OCI-LY7 (cell line): ENCODE results near the gene SLC12A8. TPM values are rescaled to one million over a fixed set of nuclear protein-coding genes. Genes with fewer than 3 reads are reported as not detected.

Experiments
- BruUV-seq: library from RNA; stranded (reverse); fragments of 400-500 nt; replicated peaks from 2 replicates; lab custom pipeline; 2021; lab: Mats Ljungman, UMichigan
- CTCF ChIA-PET: fragments of 300-600 bp; sonication (Branson Sonifier 250); formaldehyde crosslinking; loops from one replicate; lab custom pipeline; 2022; ENCODE audit warnings: antibody characterized with exemption; ENCODE audit not compliant: unreplicated experiment; lab: Charles Lee
- POLR2A ChIA-PET: fragments of 300-600 bp; sonication (Branson Sonifier 250); formaldehyde crosslinking; loops from one replicate; lab custom pipeline; 2022; ENCODE audit warnings: antibody characterized with exemption; lab: Charles Lee
- DNase-seq: peaks from one replicate; pipeline ENCODE4 v3.0.0-alpha.2; 2015; ENCODE audit warnings: low spot score
- H2AFZ ChIP-seq: fragments of 200-600 bp; sonication (generic), shearing (Covaris generic); 2 replicates; pipeline ENCODE4 v1.6.1; 2014; ENCODE audit warnings: mild to moderate bottlenecking, antibody characterized with exemption, low read length, moderate library complexity
- H3K27ac ChIP-seq: fragments of 200-600 bp; sonication (generic); 2 replicates; pipeline ENCODE4 v1.5.1; 2014; ENCODE audit warnings: mixed run types, low read depth, mild to moderate bottlenecking, moderate library complexity, low read length, inconsistent platforms; ENCODE audit not compliant: poor library complexity, severe bottlenecking
- H3K36me3 ChIP-seq: fragments of 200-600 bp; sonication (generic); 2 replicates; pipeline ENCODE4 v1.6.1; 2014; ENCODE audit warnings: mild to moderate bottlenecking, antibody characterized with exemption, low read length, moderate library complexity, mixed read lengths; ENCODE audit not compliant: insufficient read depth
- H3K4me1 ChIP-seq: fragments of 200-600 bp; sonication (generic); 2 replicates; pipeline ENCODE4 v1.5.1; 2014; ENCODE audit warnings: mild to moderate bottlenecking, low read length; ENCODE audit not compliant: insufficient read depth, poor library complexity, severe bottlenecking
- H3K4me2 ChIP-seq: fragments of 200-600 bp; sonication (generic); 2 replicates; pipeline ENCODE4 v1.6.1; 2014; ENCODE audit warnings: mild to moderate bottlenecking, low read length
- H3K4me3 ChIP-seq: fragments of 200-600 bp; sonication (generic); 2 replicates; pipeline ENCODE4 v1.5.1; 2014; ENCODE audit warnings: mild to moderate bottlenecking, low read depth, low read length; ENCODE audit not compliant: poor library complexity, severe bottlenecking
- H3K79me2 ChIP-seq: fragments of 200-600 bp; sonication (generic); 2 replicates; pipeline ENCODE4 v1.6.1; 2016; ENCODE audit warnings: low read depth, mild to moderate bottlenecking, low read length, moderate library complexity, mixed read lengths; ENCODE audit not compliant: insufficient read depth
- H3K9me2 ChIP-seq: fragments of 200-600 bp; sonication (generic); 2 replicates; pipeline ENCODE4 v1.6.1; 2016; ENCODE audit warnings: mild to moderate bottlenecking, low read length, mixed read lengths; ENCODE audit not compliant: insufficient read depth
- H3K9me3 ChIP-seq: fragments of 200-600 bp; sonication (generic); 2 replicates; pipeline ENCODE4 v1.6.1; 2014; ENCODE audit warnings: mild to moderate bottlenecking, mixed run types, low read length, mixed read lengths
- H4K20me1 ChIP-seq: fragments of 200-600 bp; sonication (generic); 2 replicates; pipeline ENCODE4 v1.6.1; 2014; ENCODE audit warnings: mild to moderate bottlenecking, antibody characterized with exemption, low read length, moderate library complexity, mixed read lengths; ENCODE audit not compliant: insufficient read depth
- CTCF ChIP-seq: fragments of 200-600 bp; sonication (generic); conservative IDR thresholded peaks from 2 replicates; pipeline ENCODE4 v1.5.1; 2014; ENCODE audit warnings: mild to moderate bottlenecking, antibody characterized with exemption, low read length, moderate library complexity, mixed read lengths
- EZH2phosphoT487 ChIP-seq: fragments of 200-600 bp; sonication (generic); IDR thresholded peaks from 2 replicates; pipeline ENCODE4 v1.6.1; 2018; ENCODE audit warnings: low read depth, borderline replicate concordance, mild to moderate bottlenecking, mixed run types, antibody characterized with exemption, low read length, moderate library complexity, mixed read lengths
- intact Hi-C: fragments of 100-400 bp; cut with micrococcal nuclease; formaldehyde crosslinking; loops from one replicate; pipeline ENCODE4 v1.10.0; 2022; ENCODE audit not compliant: unreplicated experiment
- total RNA-seq, 2 experiments: library from RNA; depleted of rRNA in 1 of 2; stranded (reverse); fragments of >200 nt in 1 of 2; shearing (Covaris generic) in 1 of 2; gene quantifications; 2 replicates each; pipeline ENCODE4 v1.2.3, GENCODE V29; 2014 to 2022

Gene SLC12A8
- total RNA-seq, 2 experiments from 2014 or later: 0.84 to 1.0 TPM

GRCh38 chr3:125125821-125126245, 86.7 kb downstream of the SLC12A8 start:
- H4K20me1 ChIP-seq: no peaks in the 10 kb centered on the region
- ChIA-PET CTCF (no interaction called here), POLR2A (no interaction called here)
- no peak overlapping the region for H3K27ac ChIP-seq
- intact Hi-C loops: no loop called here
- no peaks in the 10 kb centered on the region for H3K4me1 ChIP-seq
- no TSS peak for BruUV-seq
- no peak overlapping the region for H2AFZ ChIP-seq
- no peak overlapping the region for H3K4me2 ChIP-seq
- H3K4me3 ChIP-seq: no peak overlapping the region
- TF ChIP-seq EZH2phosphoT487: no peak
- no peak for TF ChIP-seq CTCF
- H3K9me3 ChIP-seq: no peaks in the 10 kb centered on the region
- DNase-seq: no peak
- no peaks in the 10 kb centered on the region for H3K79me2 ChIP-seq
- H3K36me3 ChIP-seq: no peaks in the 10 kb centered on the region
- H3K9me2 ChIP-seq: no peaks in the 10 kb centered on the region

GRCh38 chr3:125123451-125124305, 88.9 kb downstream of the SLC12A8 start:
- Histone ChIP-seq H3K4me1 (no peaks in the 10 kb centered on the region), H3K4me2 (no peak overlapping the region), H3K27ac (no peak overlapping the region), H3K9me2 (no peaks in the 10 kb centered on the region), H3K79me2 (no peaks in the 10 kb centered on the region), H3K4me3 (no peak overlapping the region), H3K9me3 (no peaks in the 10 kb centered on the region), H4K20me1 (no peaks in the 10 kb centered on the region), H3K36me3 (no peaks in the 10 kb centered on the region), H2AFZ (no peak overlapping the region)
- TF ChIP-seq CTCF (no peak), EZH2phosphoT487 (no peak)
- intact Hi-C loops: no loop called here
- POLR2A ChIA-PET: interaction anchor here (0.6 kb wide), 1 partner anchor 100 kb away, joined by 3 read pairs; no protein-coding TSS in a partner anchor
- CTCF ChIA-PET: no interaction called here
- no peak for DNase-seq
- BruUV-seq: no TSS peak
